Fibroblast of skin of left quadriceps (primary cell): Measurements from ENCODE around the gene MAD1L1.
"Not testable (repeated sequence)": the region's sequence is repeated elsewhere in the genome, so short reads cannot be mapped to it uniquely, and the experiment has no call there.

Source experiments
- DNase-seq, 2 experiments: peaks; one replicate each; pipeline ENCODE4 v3.0.0-alpha.2; 2013; ENCODE audit warnings: low read depth in 2 of 2

Gene MAD1L1

GRCh38 chr7:1841286-1842021 lies 391.3 kb downstream of the MAD1L1 start:
- DNase-seq = not testable (repeated sequence)

GRCh38 chr7:1840744-1841143 lies 392.0 kb downstream of the MAD1L1 start:
- not testable (repeated sequence) for DNase-seq

GRCh38 chr7:1839701-1840100 lies 393.0 kb downstream of the MAD1L1 start:
- no peak for DNase-seq

- not testable (repeated sequence) for DNase-seq
These were observed 393.7 kb downstream of the MAD1L1 start for GRCh38 chr7:1838911-1839531.

- not testable (repeated sequence) for DNase-seq
These were observed 394.2 kb downstream of the MAD1L1 start for GRCh38 chr7:1838544-1838872.

GRCh38 chr7:1837696-1838543 lies 394.8 kb downstream of the MAD1L1 start:
- not testable (repeated sequence) for DNase-seq

GRCh38 chr7:1831933-1832535 lies 400.7 kb downstream of the MAD1L1 start:
- not testable (repeated sequence) for DNase-seq

GRCh38 chr7:1831471-1831870 lies 401.3 kb downstream of the MAD1L1 start:
- DNase-seq = not testable (repeated sequence)

- DNase-seq = not testable (repeated sequence)
These were observed 403.1 kb downstream of the MAD1L1 start for GRCh38 chr7:1829668-1830067.

- DNase-seq = no peak
These were observed 403.6 kb downstream of the MAD1L1 start for GRCh38 chr7:1829111-1829510.

GRCh38 chr7:1828170-1828569 lies 404.6 kb downstream of the MAD1L1 start:
- not testable (repeated sequence) for DNase-seq

GRCh38 chr7:1827521-1827981 lies 405.2 kb downstream of the MAD1L1 start:
- DNase-seq = not testable (repeated sequence)

- DNase-seq = not testable (repeated sequence)
These were observed 405.8 kb downstream of the MAD1L1 start for GRCh38 chr7:1826931-1827330.

GRCh38 chr7:1825897-1826741 lies 406.6 kb downstream of the MAD1L1 start:
- DNase-seq = no peak

- DNase-seq = not testable (repeated sequence)
These were observed 407.2 kb downstream of the MAD1L1 start for GRCh38 chr7:1825647-1825896.

- not testable (repeated sequence) for DNase-seq
These were observed 407.7 kb downstream of the MAD1L1 start for GRCh38 chr7:1824882-1825646.

GRCh38 chr7:1824151-1824881 lies 408.4 kb downstream of the MAD1L1 start:
- DNase-seq = not testable (repeated sequence)

GRCh38 chr7:1823376-1824150 lies 409.2 kb downstream of the MAD1L1 start:
- no peak for DNase-seq

- no peak for DNase-seq
These were observed 413.4 kb downstream of the MAD1L1 start for GRCh38 chr7:1819259-1819841.
